Peyer's patch (tissue), 4 donors: ENCODE measurements around the gene INSYN1.

Source experiments
- CTCF ChIP-seq, 6 experiments: fragments of 450-650 bp in 4 of 6; fragments of 200-600 bp in 2 of 6; sonication (generic) in 1 of 6; IDR thresholded peaks; one replicate each; pipeline ENCODE4 v1.5.1; 2017 to 2019; ENCODE audit warnings: antibody characterized with exemption in 6 of 6, mild to moderate bottlenecking in 3 of 6, moderate library complexity in 1 of 6
- POLR2A ChIP-seq, 2 donors: fragments of 450-650 bp; IDR thresholded peaks; one replicate each; pipeline ENCODE4 v1.5.1; 2017; ENCODE audit warnings: antibody characterized with exemption in 2 of 2, mild to moderate bottlenecking in 2 of 2, moderate library complexity in 2 of 2

GRCh38 chr15:73758461-73758860 lies 5.3 kb upstream of the INSYN1 start:
- no peak for TF ChIP-seq CTCF (IDR thresholded peaks at IDR 0.05)
- no peak for TF ChIP-seq POLR2A (IDR thresholded peaks at IDR 0.05)
